HG03565 (cell line): ENCODE measurements around the gene RNU1-2.
"Not testable (repeated sequence)": the region's sequence is repeated elsewhere in the genome, so short reads cannot be mapped to it uniquely, and the experiment has no call there.

ENCODE experiments used
- ATAC-seq: cut with Tn5 transposase; IDR thresholded peaks from one replicate; pipeline ENCODE4 v1.9.1; 2021; ENCODE audit warnings: mild to moderate bottlenecking, moderate library complexity; ENCODE audit not compliant: unreplicated experiment

Gene RNU1-2

DNA sequence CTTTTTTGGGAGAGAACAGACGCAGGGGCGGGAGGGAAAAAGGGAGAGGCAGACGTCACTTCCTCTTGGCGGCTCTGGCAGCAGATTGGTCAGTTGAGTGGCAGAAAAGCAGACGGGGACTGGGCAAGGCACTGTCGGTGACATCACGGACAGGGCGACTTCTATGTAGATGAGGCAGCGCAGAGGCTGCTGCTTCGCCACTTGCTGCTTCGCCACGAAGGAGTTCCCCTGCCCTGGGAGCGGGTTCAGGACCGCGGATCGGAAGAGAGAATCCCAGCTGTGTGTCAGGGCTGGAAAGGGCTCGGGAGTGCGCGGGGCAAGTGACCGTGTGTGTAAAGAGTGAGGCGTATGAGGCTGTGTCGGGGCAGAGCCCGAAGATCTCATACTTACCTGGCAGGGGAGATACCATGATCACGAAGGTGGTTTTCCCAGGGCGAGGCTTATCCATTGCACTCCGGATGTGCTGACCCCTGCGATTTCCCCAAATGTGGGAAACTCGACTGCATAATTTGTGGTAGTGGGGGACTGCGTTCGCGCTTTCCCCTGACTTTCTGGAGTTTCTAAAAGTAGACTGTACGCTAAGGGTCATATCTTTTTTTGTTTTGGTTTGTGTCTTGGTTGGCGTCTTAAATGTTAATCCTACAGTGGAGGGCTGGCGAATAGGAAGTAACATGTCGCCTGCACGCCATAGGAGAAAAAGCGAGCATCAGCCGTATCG, at the start of gene RNU1-2:
Gene RNU1-2 (plus strand): TSS at position 383 of the 718 bp plus-strand sequence.
- peak; percentile 94 for ATAC-seq

DNA sequence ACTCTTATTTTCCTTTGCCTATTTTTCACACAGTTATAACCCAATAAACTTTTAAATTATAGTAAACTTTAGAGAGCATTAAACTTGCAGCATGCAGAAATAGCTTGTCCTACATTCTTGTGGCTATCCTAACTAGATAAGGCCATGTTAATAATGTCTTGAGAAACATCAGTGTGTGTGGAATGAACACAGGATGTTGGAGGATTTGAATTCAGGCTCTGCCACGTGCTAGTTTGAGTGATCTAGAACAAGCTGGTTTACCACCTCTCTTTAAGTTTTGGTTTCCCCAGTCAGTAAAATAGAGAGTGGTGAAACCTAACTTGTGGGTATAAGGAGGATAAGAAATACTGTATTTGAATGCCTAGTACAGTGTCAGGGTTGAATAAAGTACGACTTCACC, 39.6 kb upstream of the RNU1-2 start:
- not testable (repeated sequence) for ATAC-seq

DNA sequence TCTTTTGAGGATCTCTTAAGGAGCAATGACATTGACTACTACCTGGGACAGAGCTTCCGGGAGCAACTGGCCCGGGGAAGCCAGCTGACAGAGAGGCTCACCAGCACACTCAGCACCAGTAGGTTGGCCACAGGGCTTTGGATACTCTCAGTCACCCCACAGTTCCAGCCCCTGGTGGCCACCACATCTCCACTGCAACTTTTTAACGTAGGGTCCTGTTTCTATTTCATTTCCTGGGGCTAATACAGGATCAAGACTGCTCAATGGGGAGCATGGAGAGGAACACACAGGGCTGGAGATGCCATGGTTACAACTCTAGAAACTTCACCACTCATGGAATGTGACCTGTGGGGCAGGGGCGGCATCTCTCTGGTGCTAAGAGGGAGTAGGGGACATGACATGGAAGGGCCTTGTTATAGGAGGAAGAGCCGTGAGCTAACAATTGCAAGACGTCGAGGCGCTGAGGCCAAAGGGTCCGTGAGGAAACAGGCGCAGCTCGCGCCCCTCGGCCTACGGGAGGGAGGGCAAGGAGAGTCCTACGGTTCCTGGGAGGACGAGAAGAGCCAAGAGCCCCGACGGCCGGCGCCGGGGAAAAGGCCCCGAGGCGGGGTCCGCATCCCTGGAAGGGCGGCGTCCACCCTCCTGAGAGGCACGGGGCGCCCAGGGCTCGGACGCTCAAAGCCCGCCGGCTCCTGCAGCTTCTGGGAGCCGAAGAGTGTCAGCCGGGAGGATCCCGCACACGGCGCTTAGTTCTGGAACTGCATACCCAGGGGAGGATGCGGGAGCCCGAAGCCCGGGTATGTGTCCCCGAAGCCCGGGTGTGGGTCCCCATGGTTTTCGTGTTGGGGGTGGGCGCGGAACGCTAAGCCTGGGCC, 36.4 kb upstream of the RNU1-2 start:
- not testable (repeated sequence) for ATAC-seq

DNA sequence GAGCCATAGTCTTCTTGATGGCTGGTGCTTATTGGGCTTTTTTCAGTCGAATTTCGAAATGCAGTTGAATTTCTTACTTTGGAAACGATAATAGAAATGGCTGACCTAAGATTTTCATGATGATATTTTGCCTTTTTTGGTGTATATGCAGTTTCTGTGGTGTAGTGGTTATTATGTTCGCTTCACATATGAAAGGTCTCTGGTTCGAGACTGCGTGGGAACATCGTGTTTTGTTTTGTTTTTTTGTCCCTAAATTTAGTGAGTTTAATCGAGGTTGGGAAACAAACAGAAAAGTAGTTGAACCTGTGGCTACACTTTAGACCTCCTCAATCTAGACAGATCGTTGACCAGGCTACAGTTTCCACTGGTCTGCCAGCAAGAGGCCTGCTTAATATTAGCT, 35.7 kb upstream of the RNU1-2 start:
- not testable (repeated sequence) for ATAC-seq

DNA sequence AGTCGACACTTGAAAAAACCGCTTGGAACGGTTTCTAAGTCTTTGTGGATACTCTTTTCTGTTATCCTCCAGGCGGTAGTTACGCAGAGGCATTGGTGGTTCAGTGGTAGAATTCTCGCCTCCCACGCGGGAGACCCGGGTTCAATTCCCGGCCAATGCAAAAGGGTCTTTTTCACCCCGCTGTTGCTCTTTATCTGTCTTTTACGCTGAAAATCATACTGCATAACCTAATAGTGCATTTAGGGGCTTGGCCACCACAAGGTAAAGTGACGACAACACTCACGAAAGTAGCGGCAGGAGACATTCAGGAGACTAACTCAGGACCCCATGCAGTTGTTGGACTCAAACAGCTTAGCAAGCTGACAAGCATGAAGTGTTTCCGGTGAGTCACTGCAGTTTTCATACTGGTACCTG, 33.9 kb upstream of the RNU1-2 start:
- not testable (repeated sequence) for ATAC-seq

DNA sequence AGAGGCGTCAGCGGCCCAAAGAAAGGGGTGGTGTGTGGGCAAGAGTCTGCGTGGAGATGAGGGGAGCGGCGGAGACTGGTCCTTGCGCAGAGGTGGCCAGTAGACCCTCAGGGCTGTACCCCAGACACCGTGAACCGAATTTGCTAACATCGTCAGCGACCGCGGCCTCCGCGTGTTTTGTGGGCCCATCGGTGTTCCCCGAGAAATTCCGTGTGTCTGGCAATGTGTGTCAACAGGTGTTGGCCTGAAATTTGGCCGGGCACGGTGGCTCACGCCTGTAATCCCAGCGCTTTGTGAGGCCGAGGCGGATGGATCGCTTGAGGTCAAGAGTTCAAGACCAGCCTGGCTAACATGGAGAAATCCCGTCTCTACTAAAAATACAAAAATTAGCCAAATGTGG, 33.4 kb upstream of the RNU1-2 start:
- not testable (repeated sequence) for ATAC-seq

DNA sequence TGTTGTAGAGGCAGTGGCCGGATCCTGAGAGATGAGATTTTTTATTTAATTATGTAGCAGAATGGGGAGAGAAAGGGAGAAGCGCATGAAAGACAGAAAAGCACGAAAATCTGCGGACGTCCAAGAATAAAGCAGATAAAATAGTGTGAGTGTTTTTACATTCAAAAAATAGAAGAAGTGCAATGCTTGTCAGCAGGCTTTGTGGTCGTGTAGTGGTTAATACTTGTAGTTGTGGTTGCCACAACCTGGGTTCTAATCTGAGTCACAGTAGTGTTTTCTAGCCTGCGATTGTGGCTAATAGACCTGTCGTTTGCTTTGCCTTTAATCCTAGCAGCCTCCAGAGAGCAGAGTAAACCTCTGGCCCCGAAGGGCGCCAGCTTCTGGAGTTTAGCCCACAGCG, 32.8 kb upstream of the RNU1-2 start:
- ATAC-seq: peak; percentile 78

DNA sequence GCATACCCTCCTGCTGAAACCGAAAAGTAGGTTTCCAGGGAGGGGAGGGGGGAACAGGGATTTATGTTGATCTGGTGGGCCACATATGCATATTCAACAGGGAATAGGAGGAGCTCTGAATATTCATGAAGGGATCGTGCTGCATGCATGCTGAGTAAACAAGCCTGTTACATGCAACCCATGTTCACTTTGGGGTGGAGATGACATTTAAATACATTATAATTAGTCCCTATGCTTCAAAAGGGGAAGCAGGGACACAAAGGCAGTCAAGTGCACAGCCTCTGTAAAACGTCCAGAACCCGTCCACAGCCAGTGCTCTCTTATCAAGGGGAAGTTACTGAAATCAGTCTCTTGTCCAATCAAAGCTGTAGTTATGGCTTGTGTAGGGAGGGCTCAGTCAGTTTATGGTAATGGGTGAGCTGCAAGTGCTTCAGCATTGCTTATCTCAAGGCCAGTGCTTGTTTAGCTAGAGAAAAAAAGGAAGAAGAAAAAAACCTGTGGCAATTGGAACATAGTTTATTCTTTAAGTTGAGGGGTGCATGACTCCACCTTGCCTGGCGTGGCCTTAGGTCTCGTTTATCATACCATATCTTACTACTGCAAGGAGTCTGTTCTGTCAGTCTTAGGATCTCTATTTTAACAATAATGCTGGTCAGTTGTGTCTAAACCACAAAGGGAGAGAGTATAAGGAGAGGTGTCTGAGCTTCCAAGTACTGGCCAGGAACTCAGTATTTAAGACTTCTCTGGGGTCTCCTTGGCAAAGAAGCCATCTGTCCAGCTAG, 28.7 kb upstream of the RNU1-2 start:
- ATAC-seq: not testable (repeated sequence)

DNA sequence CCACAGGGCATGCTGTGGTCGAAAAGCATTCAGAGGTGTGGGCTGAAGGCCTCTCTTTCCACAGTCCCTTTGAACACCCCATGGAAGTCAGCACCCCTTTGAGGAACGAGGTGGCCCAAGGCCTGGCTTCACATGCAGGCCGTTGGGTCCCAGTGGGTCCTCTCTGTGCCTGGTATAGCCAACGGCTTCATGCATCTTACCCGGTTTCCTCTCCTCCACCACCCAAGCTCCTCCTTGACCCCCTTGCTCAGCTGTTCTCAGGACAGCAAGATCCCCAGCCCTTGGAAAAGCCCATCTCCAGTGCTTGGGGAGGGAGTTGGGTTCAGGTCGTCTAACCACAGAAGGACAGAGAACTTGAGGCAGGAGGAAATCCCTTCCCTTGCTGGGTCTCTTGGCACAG, 27.0 kb upstream of the RNU1-2 start:
- ATAC-seq: not testable (repeated sequence)

DNA sequence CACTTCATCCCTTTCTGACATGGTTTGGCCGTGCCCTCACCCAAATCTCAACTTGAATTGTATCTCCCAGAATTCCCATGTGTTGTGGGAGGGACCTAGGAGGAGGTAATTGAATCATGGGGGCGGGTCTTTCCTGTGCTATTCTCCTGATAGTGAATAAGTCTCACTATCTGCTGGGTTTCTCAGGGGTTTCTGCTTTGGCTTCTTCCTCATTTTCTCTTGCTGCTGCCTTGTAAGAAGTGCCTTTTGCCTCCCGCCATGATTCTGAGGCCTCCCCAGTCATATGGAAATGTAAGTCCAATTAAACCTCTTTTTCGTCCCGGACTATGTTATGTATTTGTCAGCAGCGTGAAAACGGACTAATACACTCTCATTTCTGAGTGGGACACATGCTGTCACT, 25.8 kb upstream of the RNU1-2 start:
- not testable (repeated sequence) for ATAC-seq

DNA sequence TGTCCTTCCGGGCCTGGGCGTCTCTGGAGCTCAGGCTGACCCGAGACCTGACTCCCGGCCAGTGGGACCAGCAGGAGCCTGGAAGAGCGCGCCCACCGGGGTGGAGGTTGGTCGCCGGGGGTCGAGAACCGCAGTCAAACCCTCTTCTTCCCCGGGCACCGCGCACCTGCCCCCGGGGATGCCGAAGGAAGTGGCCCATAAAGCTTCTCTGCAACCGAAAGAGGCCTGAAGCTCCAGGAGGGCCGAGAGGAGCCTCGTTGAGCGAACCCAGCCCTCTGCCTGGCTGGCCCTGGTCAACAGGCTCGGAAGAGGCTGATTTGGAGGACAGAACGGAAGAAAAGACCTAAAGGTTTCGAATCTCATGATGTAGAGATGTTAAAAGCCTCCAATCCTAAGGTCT, 24.6 kb upstream of the RNU1-2 start:
- ATAC-seq: not testable (repeated sequence)

DNA sequence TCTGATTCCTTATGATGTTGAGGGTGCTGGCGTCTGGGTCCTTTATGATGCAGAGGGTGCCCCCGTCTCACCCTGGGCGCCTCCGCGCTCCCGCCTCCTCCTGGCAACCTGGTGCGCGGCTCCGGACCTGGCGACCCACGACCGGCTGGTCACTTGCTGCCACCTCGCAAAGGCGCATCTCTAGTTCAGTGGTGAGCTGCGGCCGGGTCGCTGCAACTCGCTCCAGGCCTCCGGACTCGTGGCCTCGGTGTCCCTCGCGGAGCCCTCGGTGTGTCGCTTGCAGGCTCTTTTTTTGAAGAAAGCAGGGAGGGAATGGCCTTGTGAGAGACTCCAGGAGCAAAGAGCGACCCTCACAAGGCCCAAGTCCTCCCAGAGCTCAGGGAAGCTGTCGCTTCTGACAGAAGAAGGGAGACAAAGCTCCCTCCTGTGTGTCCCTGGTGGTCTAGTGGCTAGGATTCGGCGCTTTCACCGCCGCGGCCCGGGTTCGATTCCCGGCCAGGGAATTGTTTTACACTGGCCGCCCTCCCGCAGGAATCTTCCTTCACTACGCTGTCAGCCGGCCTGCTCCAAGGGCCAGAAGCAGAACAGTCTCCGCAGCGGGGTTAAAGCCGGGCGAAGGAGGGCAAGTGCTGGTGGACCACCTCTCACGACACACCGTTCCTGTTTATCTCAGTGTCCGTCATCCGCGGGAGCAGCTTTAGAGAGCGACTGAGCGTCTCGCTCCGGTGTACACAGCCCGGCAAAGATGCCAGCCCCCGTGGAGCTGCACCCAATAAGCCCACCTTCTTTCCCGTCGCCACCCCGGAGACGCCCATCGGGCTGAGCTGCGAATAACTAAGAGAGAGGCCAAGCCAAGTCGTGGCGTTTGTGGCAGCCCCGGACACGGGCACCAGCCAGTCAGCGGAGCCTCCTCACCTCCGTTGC, 23.4 kb upstream of the RNU1-2 start:
- not testable (repeated sequence) for ATAC-seq

DNA sequence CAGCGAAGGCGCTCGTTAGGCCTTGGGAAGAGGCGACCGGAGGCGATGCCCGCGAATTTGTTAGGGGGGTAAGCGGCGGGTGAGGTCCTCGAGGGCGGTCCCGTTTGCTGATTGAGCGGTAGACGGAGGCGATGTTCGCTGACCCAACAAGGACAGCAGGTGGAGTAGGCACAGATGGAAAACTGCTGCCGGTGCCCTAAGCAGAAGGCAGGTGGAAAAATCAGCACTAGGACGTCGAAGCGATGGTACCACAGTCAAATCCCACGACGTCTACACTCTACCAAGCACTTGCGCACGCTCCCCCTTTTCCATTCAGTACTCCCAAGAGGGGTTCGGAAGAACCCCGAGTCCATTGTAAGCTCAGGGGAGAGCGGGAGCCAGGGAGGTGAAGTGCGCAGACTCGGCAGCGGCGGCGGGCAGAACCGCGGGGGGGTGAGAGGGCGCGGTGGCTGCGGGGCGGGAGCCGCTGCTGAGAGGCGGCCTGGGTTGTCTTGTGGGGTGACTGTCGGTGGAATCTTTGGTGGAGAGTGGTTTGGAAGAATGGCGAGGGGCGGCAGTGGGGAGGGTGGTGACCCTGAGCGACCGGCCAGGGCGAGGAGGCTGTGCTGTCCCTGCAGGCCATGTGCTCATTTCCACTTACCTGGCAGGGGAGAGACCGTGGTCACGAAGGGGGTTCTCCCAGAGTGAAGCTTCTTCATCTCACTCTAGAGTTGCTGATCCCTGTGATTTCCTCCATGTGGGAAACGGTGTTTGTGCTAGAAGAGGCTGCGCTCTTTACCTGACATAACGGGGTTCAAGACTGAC, 22.5 kb upstream of the RNU1-2 start:
- not testable (repeated sequence) for ATAC-seq

DNA sequence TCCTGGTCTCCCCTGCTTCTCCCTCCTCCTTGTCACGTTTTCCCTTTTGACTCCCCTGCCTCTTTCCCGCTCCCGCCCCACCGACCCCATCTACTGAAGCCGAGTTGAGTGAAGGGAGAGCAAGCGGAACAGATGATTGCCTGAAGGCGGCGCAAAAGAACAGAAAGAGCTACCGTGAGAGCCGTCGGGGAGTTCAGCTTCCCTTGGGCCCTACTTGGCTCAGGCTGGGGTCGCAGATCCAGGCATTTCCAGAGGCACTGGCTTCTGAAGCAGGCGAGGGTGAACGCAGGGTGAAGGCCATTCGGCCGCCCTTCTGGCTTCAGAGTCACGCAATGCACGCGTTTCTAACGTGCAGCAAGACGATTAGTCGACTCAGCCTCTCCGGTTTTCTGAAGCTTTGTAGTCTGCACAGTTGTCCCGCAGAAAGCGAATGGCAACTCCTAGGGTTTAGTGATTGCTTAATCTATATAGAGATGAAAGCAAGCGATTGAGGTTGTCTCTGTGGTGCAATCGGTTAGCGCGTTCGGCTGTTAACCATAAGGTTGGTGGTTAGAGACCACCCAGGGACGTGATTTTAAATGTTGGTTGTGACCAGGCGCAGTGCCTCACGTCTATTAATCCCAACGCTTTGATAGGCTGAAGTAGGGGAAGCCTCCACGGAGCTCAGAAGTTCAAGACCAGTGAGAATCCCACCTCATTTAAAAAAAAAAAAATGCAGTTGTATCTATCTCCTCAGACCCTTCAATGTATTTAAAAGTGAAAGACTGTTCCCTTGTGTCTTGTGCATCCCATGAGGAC, 20.6 kb upstream of the RNU1-2 start:
- not testable (repeated sequence) for ATAC-seq

DNA sequence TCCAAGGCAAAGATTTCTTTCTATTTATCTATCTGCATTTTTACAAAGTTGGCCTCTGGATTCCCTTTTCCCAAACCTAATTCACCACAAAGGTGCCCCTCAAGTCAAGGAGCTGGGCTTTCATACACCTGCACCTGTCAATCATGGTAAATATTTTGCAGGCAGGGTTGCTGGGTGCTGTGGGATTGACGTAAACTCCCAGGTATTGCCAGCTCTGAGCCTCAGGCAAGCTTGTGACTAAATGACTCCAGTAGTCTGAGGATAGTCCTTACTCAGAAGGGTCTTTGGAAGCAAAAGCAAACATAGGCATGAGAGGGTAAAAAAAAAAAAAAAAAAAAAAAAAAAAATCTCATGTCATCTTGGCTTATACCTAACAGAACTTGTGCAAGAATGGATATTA, 14.0 kb upstream of the RNU1-2 start:
- not testable (repeated sequence) for ATAC-seq

DNA sequence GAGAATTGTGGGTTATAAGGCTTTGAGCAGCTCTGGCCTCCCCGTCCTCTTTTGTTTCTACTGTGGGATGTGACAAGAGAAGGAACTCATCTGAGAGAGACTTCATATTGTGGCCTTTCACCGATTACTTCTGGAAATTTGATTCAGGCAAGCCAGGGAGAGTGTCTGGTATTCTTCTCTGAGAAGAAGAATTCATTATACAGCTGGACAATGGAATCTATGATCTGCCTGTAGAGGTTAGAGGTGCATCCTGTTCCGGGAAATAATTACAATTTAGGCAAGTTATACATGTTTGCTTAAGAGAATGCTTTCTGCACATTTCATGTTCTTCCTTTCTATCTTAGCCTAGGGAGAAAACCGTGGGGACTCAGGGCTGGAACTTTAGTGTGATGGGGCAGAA, 12.8 kb upstream of the RNU1-2 start:
- no peak for ATAC-seq

DNA sequence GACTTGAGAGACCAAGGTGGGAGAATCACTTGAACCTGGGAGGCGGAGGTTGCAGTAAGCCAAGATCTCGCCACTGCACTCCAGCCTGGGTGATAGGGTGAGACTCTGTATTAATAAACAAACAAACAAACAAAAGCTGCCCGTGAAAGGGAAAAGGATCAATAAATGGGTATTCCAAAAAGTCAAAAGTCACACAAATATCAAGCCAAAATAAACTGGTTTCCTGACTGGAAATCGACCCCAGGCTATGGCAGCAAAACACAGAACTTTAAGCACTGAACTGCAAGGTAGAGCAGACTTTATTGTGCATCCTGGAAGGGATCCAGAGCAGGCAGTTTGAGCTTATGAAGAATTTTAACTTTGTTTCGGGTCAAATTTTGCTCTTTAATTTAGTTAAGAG, 11.3 kb upstream of the RNU1-2 start:
- not testable (repeated sequence) for ATAC-seq

DNA sequence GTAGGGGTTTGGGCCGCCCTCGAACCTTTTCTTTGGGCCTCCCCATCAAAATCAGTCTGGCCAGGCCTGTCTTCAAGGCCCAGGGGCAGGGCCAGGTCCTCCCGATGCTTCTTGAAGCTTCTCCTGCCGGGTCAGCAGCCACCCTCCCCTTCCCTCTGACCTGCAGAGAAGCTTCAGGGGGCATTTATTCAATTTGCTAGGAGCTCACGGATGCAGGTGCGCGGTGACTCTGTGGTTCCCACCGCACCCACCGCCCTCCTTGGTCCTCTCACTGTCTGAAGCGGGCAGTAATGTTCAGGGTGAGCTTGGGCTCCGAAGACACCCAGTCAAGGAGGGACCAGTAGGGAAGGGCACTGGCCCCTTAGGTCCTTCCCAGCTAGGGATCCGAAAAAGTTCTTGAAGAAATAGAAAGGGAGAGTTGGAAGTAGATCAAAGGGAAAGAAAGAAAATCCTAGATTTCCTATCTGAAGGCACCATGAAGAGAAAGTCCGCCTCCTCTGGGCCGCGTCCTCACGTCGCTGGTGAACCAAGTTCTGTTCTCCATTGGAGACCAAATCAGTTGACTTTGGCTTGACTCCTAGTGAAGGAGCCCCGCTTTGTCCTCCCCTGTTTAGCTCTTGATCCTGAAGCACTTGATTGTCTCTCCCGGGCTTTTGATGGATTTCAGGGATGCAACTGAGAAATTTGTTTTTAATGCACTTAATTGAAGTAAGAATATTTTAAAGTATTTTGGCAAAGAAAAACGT, 8.7 kb upstream of the RNU1-2 start:
- ATAC-seq: no peak
